ENCODE results near the gene SPOCK1.
"Not testable (repeated sequence)": the region's sequence is repeated elsewhere in the genome, so short reads cannot be mapped to it uniquely, and the experiment has no call there.

SPOCK1 gene

GRCh38 chr5:137498736-137499505, at the start of gene SPOCK1:
SPOCK1 (minus strand) TSS chr5:137499326.
- peak; percentile 15 for DNase-seq (ENCODE audit: low read depth)

- no peak for DNase-seq (ENCODE audit: low read depth)
Measured at GRCh38 chr5:137545956-137546355, 46.8 kb upstream of the SPOCK1 start.

GRCh38 chr5:137535449-137535848, 36.3 kb upstream of the SPOCK1 start:
- DNase-seq (ENCODE audit: low read depth), result not testable (repeated sequence)

- no peak for DNase-seq (ENCODE audit: low read depth)
Measured at GRCh38 chr5:137533963-137534362, 34.8 kb upstream of the SPOCK1 start.

GRCh38 chr5:137531266-137531665, 32.1 kb upstream of the SPOCK1 start:
- no peak for DNase-seq (ENCODE audit: low read depth)

- DNase-seq (ENCODE audit: low read depth), result no peak
Measured at GRCh38 chr5:137521246-137521645, 22.1 kb upstream of the SPOCK1 start.

GRCh38 chr5:137516961-137517360, 17.8 kb upstream of the SPOCK1 start:
- DNase-seq (ENCODE audit: low read depth), result no peak

GRCh38 chr5:137516251-137516797, 17.2 kb upstream of the SPOCK1 start:
- DNase-seq (ENCODE audit: low read depth), result no peak

GRCh38 chr5:137515238-137515637, 16.1 kb upstream of the SPOCK1 start:
- no peak for DNase-seq (ENCODE audit: low read depth)

GRCh38 chr5:137510671-137511070, 11.5 kb upstream of the SPOCK1 start:
- DNase-seq (ENCODE audit: low read depth), result no peak

- no peak for DNase-seq (ENCODE audit: low read depth)
Measured at GRCh38 chr5:137507150-137507549, 8.0 kb upstream of the SPOCK1 start.

GRCh38 chr5:137506296-137506695, 7.2 kb upstream of the SPOCK1 start:
- no peak for DNase-seq (ENCODE audit: low read depth)

GRCh38 chr5:137504916-137505315, 5.8 kb upstream of the SPOCK1 start:
- no peak for DNase-seq (ENCODE audit: low read depth)

- no peak for DNase-seq (ENCODE audit: low read depth)
Measured at GRCh38 chr5:137503456-137503855, 4.3 kb upstream of the SPOCK1 start.

GRCh38 chr5:137502632-137503031, 3.5 kb upstream of the SPOCK1 start:
- no peak for DNase-seq (ENCODE audit: low read depth)

GRCh38 chr5:137501846-137502406, 2.8 kb upstream of the SPOCK1 start:
- no peak for DNase-seq (ENCODE audit: low read depth)

- no peak for DNase-seq (ENCODE audit: low read depth)
Measured at GRCh38 chr5:137501226-137501625, 2.1 kb upstream of the SPOCK1 start.

GRCh38 chr5:137500615-137501225, 1.6 kb upstream of the SPOCK1 start:
- DNase-seq (ENCODE audit: low read depth), result no peak

GRCh38 chr5:137499506-137499847, 351 bp upstream of the SPOCK1 start:
- not testable (repeated sequence) for DNase-seq (ENCODE audit: low read depth)

- DNase-seq (ENCODE audit: low read depth), result no peak
Measured at GRCh38 chr5:137498301-137498735, 808 bp downstream of the SPOCK1 start.

- DNase-seq (ENCODE audit: low read depth), result no peak
Measured at GRCh38 chr5:137497396-137498290, 1.5 kb downstream of the SPOCK1 start.

GRCh38 chr5:137496919-137497318, 2.2 kb downstream of the SPOCK1 start:
- no peak for DNase-seq (ENCODE audit: low read depth)

Measured in activated T-helper 9 cell treated with anti-CD3 and anti-CD28 coated beads, Interleukin-2, amount 50 U/mL, for 16 hours (primary cell).